Smooth muscle cell (in vitro differentiated cells): Measurements from ENCODE around the gene SCFD2. TPM values are rescaled to one million over a fixed set of nuclear protein-coding genes. Genes with fewer than 3 reads are reported as not detected.
"Not testable (repeated sequence)": the region's sequence is repeated elsewhere in the genome, so short reads cannot be mapped to it uniquely, and the experiment has no call there.

Experiments used
- DNase-seq: peaks from one replicate; lab custom pipeline; 2025; ENCODE audit not compliant: unreplicated experiment; lab: John Stamatoyannopoulos, UW
- H2AFZ ChIP-seq: fragments of 200-600 bp; sonication (generic); 2 replicates; pipeline ENCODE4 v1.6.0; 2016; ENCODE audit warnings: antibody characterized with exemption, low read depth, mild to moderate bottlenecking
- H3F3A ChIP-seq: fragments of 200-600 bp; sonication (generic); 2 replicates; pipeline ENCODE4 v1.6.0; 2017; ENCODE audit warnings: antibody characterized with exemption, low read depth
- H3K27ac ChIP-seq: fragments of 200-600 bp; sonication (generic); 2 replicates; pipeline ENCODE4 v1.5.1; 2016; ENCODE audit warnings: low read depth, mild to moderate bottlenecking
- H3K27me3 ChIP-seq: fragments of 200-600 bp; sonication (generic); 2 replicates; pipeline ENCODE4 v1.6.1; 2016; ENCODE audit warnings: low read depth, mild to moderate bottlenecking
- H3K36me3 ChIP-seq: fragments of 200-600 bp; sonication (generic); 2 replicates; pipeline ENCODE4 v1.5.1; 2016; ENCODE audit warnings: low read depth
- H3K4me1 ChIP-seq: fragments of 200-600 bp; sonication (generic); 2 replicates; pipeline ENCODE4 v1.5.1; 2016; ENCODE audit warnings: low read depth
- H3K4me2 ChIP-seq: fragments of 200-600 bp; sonication (generic); 2 replicates; pipeline ENCODE4 v1.6.0; 2016; ENCODE audit warnings: mild to moderate bottlenecking
- H3K4me3 ChIP-seq: fragments of 200-600 bp; sonication (generic); 2 replicates; pipeline ENCODE4 v1.5.1; 2016; ENCODE audit warnings: mild to moderate bottlenecking
- H3K79me2 ChIP-seq: fragments of 200-600 bp; sonication (generic); 2 replicates; pipeline ENCODE4 v1.6.0; 2016; ENCODE audit warnings: low read depth, mild to moderate bottlenecking
- H3K9ac ChIP-seq: fragments of 200-600 bp; sonication (generic); 2 replicates; pipeline ENCODE4 v1.6.0; 2016; ENCODE audit warnings: low read depth
- H3K9me3 ChIP-seq: fragments of 200-600 bp; sonication (generic); replicated peaks from 2 replicates; pipeline ENCODE4 v1.5.1; 2016; ENCODE audit warnings: low read depth
- H4K20me1 ChIP-seq: fragments of 200-600 bp; sonication (generic); 2 replicates; pipeline ENCODE4 v1.6.0; 2016; ENCODE audit warnings: low read depth
- CTCF ChIP-seq: fragments of 200-600 bp; sonication (generic); IDR thresholded peaks from 2 replicates; pipeline ENCODE4 v1.5.1; 2017; ENCODE audit warnings: borderline replicate concordance, mild to moderate bottlenecking, antibody characterized with exemption; ENCODE audit not compliant: insufficient read depth, poor library complexity, severe bottlenecking
- WGBS: methylation state at CpG from one replicate; pipeline ENCODE4 v1.1.7; 2016; ENCODE audit warnings: low lambda C conversion rate; 5-methylcytosine and 5-hydroxymethylcytosine counted together
- polyA plus RNA-seq: library from polyadenylated mRNA; unstranded; fragments of >200 nt; fragmentation: Nextera tagmentation; extraction: Ambion mirVana; gene quantifications from 2 replicates; pipeline ENCODE4 v1.2.1, GENCODE V29; 2016
- total RNA-seq: library from RNA; depleted of rRNA; stranded (reverse); fragments of >200 nt; gene quantifications from 2 replicates; pipeline ENCODE4 v1.2.3, GENCODE V29; 2014

SCFD2 gene
- total and polyA plus RNA-seq, 2 experiments from 2014 or later: 7.8 to 11.4 TPM

GRCh38 chr4:53059871-53060270, 306.0 kb downstream of the SCFD2 start:
- Histone ChIP-seq H3K79me2 (no peaks in the 10 kb centered on the region), H3K36me3 (no peaks in the 10 kb centered on the region), H3K9me3 (no peaks in the 10 kb centered on the region), H3K4me1 (no peaks in the 10 kb centered on the region), H3K4me3 (no peak overlapping the region), H2AFZ (no peak overlapping the region), H3K27ac (no peak overlapping the region), H3K4me2 (no peak overlapping the region), H3F3A (no peaks in the 10 kb centered on the region), H4K20me1 (no peaks in the 10 kb centered on the region), H3K27me3 (no peaks in the 10 kb centered on the region), H3K9ac (no peak overlapping the region)
- no peak for TF ChIP-seq CTCF
- 100% methylated on average over 1 of the region's 1 CpG for WGBS
- no peak for DNase-seq

- Histone ChIP-seq H4K20me1 (no peaks in the 10 kb centered on the region), H3F3A (no peaks in the 10 kb centered on the region), H3K27me3 (no peaks in the 10 kb centered on the region), H2AFZ (no peak overlapping the region), H3K4me3 (no peak overlapping the region), H3K4me1 (no peaks in the 10 kb centered on the region), H3K4me2 (no peak overlapping the region), H3K9ac (no peak overlapping the region), H3K27ac (no peak overlapping the region), H3K9me3 (no peaks in the 10 kb centered on the region), H3K79me2 (no peaks in the 10 kb centered on the region), H3K36me3 (no peaks in the 10 kb centered on the region)
- no peak for TF ChIP-seq CTCF
- DNase-seq: no peak
- WGBS: 83% methylated on average over 4 of the region's 4 CpGs
Measured at GRCh38 chr4:53059256-53059655, 306.6 kb downstream of the SCFD2 start.

GRCh38 chr4:53057679-53058078, 308.2 kb downstream of the SCFD2 start:
- H3K4me2 ChIP-seq: no peak overlapping the region
- no peak overlapping the region for H2AFZ ChIP-seq
- H3K79me2 ChIP-seq: no peaks in the 10 kb centered on the region
- no peak for TF ChIP-seq CTCF
- H4K20me1 ChIP-seq: no peaks in the 10 kb centered on the region
- H3K4me1 ChIP-seq: no peaks in the 10 kb centered on the region
- no peak overlapping the region for H3K4me3 ChIP-seq
- no peaks in the 10 kb centered on the region for H3F3A ChIP-seq
- no peak for DNase-seq
- 89% methylated on average over 3 of the region's 3 CpGs for WGBS
- no peaks in the 10 kb centered on the region for H3K36me3 ChIP-seq
- H3K27me3 ChIP-seq: no peaks in the 10 kb centered on the region
- no peak overlapping the region for H3K9ac ChIP-seq
- no peaks in the 10 kb centered on the region for H3K9me3 ChIP-seq
- H3K27ac ChIP-seq: no peak overlapping the region

- not testable (repeated sequence) for H2AFZ ChIP-seq, H3K4me1 ChIP-seq, H3K27me3 ChIP-seq, H3K36me3 ChIP-seq, H3K9me3 ChIP-seq, H3F3A ChIP-seq, DNase-seq, H3K27ac ChIP-seq, H3K4me3 ChIP-seq, H3K9ac ChIP-seq, H4K20me1 ChIP-seq, H3K79me2 ChIP-seq, H3K4me2 ChIP-seq
- WGBS: 63% methylated on average over 2 of the region's 2 CpGs
Measured at GRCh38 chr4:53057108-53057507, 308.8 kb downstream of the SCFD2 start.
